HFF-Myc (cell line): ENCODE results near the gene RAB27A.
A peak's percentile ranks its signal among the peaks of the same experiment; 100 is the strongest.

Source experiments
- DNase-seq: peaks from one replicate; pipeline ENCODE4 v3.0.0-alpha.2; 2011; ENCODE audit warnings: low read depth; ENCODE audit errors: extremely low read depth
- H3K4me3 ChIP-seq: replicated peaks from 2 replicates; pipeline ENCODE4 v1.5.1; 2011; ENCODE audit warnings: low read depth, mild to moderate bottlenecking, control low read depth, low read length
- TF ChIP-seq, protein P1 (sequence below): IDR thresholded peaks from 2 replicates; pipeline ENCODE4 v1.5.1; 2012; ENCODE audit warnings: mild to moderate bottlenecking, low read depth, low read length, control low read depth; ENCODE audit errors: missing control alignments

Gene RAB27A

GRCh38 chr15:55194256-55194655 is 95.4 kb downstream of the RAB27A start:
- DNase-seq, result no peak
- H3K4me3 ChIP-seq, result peak overlapping the region; percentile 73
- TF ChIP-seq, protein P1, sequence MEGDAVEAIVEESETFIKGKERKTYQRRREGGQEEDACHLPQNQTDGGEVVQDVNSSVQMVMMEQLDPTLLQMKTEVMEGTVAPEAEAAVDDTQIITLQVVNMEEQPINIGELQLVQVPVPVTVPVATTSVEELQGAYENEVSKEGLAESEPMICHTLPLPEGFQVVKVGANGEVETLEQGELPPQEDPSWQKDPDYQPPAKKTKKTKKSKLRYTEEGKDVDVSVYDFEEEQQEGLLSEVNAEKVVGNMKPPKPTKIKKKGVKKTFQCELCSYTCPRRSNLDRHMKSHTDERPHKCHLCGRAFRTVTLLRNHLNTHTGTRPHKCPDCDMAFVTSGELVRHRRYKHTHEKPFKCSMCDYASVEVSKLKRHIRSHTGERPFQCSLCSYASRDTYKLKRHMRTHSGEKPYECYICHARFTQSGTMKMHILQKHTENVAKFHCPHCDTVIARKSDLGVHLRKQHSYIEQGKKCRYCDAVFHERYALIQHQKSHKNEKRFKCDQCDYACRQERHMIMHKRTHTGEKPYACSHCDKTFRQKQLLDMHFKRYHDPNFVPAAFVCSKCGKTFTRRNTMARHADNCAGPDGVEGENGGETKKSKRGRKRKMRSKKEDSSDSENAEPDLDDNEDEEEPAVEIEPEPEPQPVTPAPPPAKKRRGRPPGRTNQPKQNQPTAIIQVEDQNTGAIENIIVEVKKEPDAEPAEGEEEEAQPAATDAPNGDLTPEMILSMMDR, result no peak

DNA sequence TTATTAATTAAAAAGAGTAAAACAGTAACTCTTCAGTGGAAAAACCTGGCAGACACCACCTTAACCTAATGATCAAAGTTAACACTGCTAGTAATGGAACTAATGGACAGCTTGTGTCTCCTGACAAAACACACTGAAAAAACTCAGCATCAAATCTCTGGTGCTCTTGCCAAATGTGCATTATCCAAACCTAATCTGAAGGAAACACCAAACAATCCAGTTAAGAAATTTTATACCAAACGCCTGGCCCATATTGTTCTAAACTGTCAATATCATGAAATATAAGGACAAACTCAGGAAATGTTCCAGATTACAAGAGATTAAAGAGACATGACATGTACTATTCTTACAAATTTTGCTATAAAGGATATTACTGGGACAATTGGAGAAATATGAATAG is 103.3 kb downstream of the RAB27A start:
- TF ChIP-seq, protein P1, result no peak
- H3K4me3 ChIP-seq, result no peak overlapping the region
- no peak for DNase-seq

- DNase-seq, result no peak
- H3K4me3 ChIP-seq, result no peak overlapping the region
- TF ChIP-seq, protein P1, result no peak
Observed at GRCh38 chr15:55183679-55184078, 105.9 kb downstream of the RAB27A start.

DNA sequence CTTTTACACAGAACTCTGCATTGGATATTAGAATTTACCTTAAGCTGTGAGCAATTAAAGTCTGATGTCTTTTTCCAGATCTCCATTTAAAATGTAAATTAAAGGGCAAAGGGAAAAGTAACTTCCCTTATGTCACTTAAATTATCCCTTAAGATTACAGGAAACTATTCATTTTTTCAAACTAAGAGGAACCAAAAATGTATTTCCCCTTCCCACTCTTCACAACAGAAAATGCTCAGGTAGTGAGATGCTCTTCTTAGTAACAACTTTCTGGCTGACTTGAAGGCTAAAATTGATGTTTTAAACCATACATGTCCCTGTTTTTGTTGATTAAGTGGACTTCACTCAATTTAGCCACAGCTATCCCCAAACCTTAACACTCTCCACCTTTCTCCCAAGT is 110.5 kb downstream of the RAB27A start:
- no peak overlapping the region for H3K4me3 ChIP-seq
- TF ChIP-seq, protein P1, result no peak
- no peak for DNase-seq

GRCh38 chr15:55170361-55170760 is 119.3 kb downstream of the RAB27A start:
- TF ChIP-seq, protein P1, result no peak
- no peak overlapping the region for H3K4me3 ChIP-seq
- DNase-seq, result no peak

GRCh38 chr15:55168350-55168974 is 121.2 kb downstream of the RAB27A start:
- no peak overlapping the region for H3K4me3 ChIP-seq
- peak; percentile 54 for DNase-seq
- TF ChIP-seq, protein P1, result peak; percentile 83

GRCh38 chr15:55164284-55164683 is 125.3 kb downstream of the RAB27A start:
- no peak for DNase-seq
- TF ChIP-seq, protein P1, result no peak
- no peak overlapping the region for H3K4me3 ChIP-seq
